Measurements from ENCODE around the gene PGC.

GRCh38 chr6:41712651-41713103 lies 34.5 kb downstream of the PGC start:
- TF ChIP-seq, protein P1, sequence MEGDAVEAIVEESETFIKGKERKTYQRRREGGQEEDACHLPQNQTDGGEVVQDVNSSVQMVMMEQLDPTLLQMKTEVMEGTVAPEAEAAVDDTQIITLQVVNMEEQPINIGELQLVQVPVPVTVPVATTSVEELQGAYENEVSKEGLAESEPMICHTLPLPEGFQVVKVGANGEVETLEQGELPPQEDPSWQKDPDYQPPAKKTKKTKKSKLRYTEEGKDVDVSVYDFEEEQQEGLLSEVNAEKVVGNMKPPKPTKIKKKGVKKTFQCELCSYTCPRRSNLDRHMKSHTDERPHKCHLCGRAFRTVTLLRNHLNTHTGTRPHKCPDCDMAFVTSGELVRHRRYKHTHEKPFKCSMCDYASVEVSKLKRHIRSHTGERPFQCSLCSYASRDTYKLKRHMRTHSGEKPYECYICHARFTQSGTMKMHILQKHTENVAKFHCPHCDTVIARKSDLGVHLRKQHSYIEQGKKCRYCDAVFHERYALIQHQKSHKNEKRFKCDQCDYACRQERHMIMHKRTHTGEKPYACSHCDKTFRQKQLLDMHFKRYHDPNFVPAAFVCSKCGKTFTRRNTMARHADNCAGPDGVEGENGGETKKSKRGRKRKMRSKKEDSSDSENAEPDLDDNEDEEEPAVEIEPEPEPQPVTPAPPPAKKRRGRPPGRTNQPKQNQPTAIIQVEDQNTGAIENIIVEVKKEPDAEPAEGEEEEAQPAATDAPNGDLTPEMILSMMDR (IDR thresholded peaks at IDR 0.05; ENCODE audit: low read length), result no peak
- no peak for TF ChIP-seq EZH2phosphoT487 (IDR thresholded peaks at IDR 0.05; ENCODE audit: low read length)
- TF ChIP-seq EZH2 (optimal IDR thresholded peaks at IDR 0.05; ENCODE audit: low read depth, low read length), result no peak

All from MM.1S (cell line).